ENCODE measurements around the gene FCSK. TPM values are rescaled to one million over a fixed set of nuclear protein-coding genes. Genes with fewer than 3 reads are reported as not detected.
A peak's percentile ranks its signal among the peaks of the same experiment; 100 is the strongest.

Gene FCSK
- total RNA-seq, 1 donor from 2014 or later = 9.2 TPM

DNA sequence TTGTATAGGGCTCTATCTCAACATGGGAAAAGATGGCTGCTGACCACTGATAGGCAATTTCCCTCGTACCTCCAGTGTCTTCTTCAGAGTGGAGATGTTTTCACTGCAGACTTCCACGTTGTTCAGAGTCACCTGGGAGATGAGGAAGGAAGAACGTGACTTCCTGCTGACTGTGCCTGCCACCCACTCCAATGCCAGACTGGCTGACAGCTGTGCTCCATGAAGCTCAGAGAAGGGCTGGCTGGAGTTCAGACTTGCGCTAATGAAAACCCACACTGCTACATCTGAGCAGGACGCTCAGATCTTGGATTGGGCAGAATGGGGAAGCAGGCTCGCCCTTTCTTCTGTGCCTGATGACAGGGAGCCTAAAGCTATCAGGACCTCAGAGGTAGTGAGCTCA, 35.9 kb downstream of the FCSK start:
- DNase-seq (ENCODE audit: low spot score) = no peak
- TF ChIP-seq, protein P1, sequence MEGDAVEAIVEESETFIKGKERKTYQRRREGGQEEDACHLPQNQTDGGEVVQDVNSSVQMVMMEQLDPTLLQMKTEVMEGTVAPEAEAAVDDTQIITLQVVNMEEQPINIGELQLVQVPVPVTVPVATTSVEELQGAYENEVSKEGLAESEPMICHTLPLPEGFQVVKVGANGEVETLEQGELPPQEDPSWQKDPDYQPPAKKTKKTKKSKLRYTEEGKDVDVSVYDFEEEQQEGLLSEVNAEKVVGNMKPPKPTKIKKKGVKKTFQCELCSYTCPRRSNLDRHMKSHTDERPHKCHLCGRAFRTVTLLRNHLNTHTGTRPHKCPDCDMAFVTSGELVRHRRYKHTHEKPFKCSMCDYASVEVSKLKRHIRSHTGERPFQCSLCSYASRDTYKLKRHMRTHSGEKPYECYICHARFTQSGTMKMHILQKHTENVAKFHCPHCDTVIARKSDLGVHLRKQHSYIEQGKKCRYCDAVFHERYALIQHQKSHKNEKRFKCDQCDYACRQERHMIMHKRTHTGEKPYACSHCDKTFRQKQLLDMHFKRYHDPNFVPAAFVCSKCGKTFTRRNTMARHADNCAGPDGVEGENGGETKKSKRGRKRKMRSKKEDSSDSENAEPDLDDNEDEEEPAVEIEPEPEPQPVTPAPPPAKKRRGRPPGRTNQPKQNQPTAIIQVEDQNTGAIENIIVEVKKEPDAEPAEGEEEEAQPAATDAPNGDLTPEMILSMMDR (IDR thresholded peaks at IDR 0.05) = no peak
- H3K27ac Mint-ChIP-seq (ENCODE audit: unreplicated experiment) = peak overlapping the region; percentile 12
- H3K27me3 Mint-ChIP-seq (ENCODE audit: low read depth) = no peaks in the 10 kb centered on the region
- peaks cover 28% of the 10 kb centered on the region for H3K36me3 Mint-ChIP-seq (ENCODE audit: low read depth)
- no peaks in the 10 kb centered on the region for H3K4me1 Mint-ChIP-seq (ENCODE audit: low read depth)
- H3K4me3 Mint-ChIP-seq (ENCODE audit: unreplicated experiment) = no peak overlapping the region
- no peaks in the 10 kb centered on the region for H3K9me3 Mint-ChIP-seq (ENCODE audit: low read depth)

DNA sequence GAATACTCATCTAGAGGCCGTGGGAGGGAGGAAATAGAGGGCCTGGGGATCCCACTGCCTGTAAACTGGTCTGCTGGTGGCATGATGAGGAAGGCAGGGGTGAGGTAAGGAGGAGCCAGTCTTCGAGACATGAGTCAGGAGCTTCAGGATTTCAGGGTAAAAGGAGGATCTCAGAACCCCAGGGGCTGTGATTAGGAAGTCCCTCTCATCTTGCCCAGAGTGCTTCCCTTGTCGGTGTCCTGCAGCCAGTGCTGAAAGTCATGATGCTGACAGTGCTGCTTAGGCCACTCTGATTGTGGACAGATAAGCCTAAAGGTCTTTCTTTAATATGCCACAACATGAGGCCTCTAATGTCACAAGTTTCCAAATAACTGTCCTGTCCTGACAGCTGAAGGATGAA, 39.4 kb downstream of the FCSK start:
- Mint-ChIP-seq H3K27me3 (ENCODE audit: low read depth) (no peaks in the 10 kb centered on the region), H3K4me1 (ENCODE audit: low read depth) (no peaks in the 10 kb centered on the region), H3K4me3 (ENCODE audit: unreplicated experiment) (no peak overlapping the region), H3K27ac (ENCODE audit: unreplicated experiment) (no peak overlapping the region), H3K9me3 (ENCODE audit: low read depth) (no peaks in the 10 kb centered on the region), H3K36me3 (ENCODE audit: low read depth) (peaks cover 32% of the 10 kb centered on the region)
- DNase-seq (ENCODE audit: low spot score) = no peak
- TF ChIP-seq, protein P1 (IDR thresholded peaks at IDR 0.05) = no peak

DNA sequence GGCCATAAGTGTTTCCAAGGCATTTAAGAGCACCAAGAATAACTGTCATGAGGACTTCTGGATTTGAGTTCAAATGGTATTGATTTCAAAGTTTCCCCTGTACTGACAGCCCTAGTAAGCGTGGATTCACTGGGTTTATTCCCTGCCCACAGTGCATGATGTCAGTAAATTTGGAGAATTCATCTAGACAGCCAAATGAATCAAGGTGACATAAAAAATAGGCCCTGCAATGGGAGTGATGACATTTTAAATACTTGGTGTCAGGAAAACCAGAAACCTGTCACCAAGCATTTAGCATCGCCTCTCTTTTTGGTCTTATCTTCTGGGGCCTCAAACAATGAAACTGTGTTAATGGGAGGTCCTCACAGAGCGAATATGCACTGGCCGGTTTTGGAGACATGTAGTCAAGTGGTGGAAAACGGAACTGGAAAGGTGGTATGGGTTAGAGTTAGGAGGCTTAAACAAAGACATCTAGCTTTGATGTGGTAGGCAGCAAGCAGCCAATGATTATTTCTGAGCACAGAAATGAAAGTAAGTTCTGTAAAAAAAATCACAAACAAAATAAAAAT, 39.9 kb downstream of the FCSK start:
- H3K4me1 Mint-ChIP-seq (ENCODE audit: low read depth) = no peaks in the 10 kb centered on the region
- TF ChIP-seq, protein P1 (IDR thresholded peaks at IDR 0.05) = no peak
- H3K27ac Mint-ChIP-seq (ENCODE audit: unreplicated experiment) = no peak overlapping the region
- H3K9me3 Mint-ChIP-seq (ENCODE audit: low read depth) = no peaks in the 10 kb centered on the region
- DNase-seq (ENCODE audit: low spot score) = no peak
- peaks cover 32% of the 10 kb centered on the region for H3K36me3 Mint-ChIP-seq (ENCODE audit: low read depth)
- H3K4me3 Mint-ChIP-seq (ENCODE audit: unreplicated experiment) = no peak overlapping the region
- H3K27me3 Mint-ChIP-seq (ENCODE audit: low read depth) = no peaks in the 10 kb centered on the region

DNA sequence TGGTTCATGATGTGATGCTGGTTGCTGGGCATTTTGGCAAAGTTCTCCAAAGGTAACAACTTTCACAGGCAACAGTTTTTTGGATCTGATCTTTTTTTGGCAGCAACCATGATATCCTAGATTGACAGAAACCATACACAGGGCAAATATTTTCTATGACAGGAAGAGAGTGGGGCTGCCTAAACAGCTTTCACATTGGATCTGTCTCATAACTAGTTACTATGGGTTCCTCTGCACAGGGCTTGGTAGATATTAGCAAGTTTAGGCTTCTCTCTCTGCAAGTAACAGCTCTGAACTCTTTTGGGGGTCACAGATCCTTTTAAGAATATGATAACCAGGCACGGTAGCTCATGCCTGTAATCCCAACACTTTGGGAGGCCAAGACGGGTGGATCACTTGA, 40.4 kb downstream of the FCSK start:
- H3K9me3 Mint-ChIP-seq (ENCODE audit: low read depth) = no peaks in the 10 kb centered on the region
- TF ChIP-seq, protein P1 (IDR thresholded peaks at IDR 0.05) = no peak
- no peaks in the 10 kb centered on the region for H3K4me1 Mint-ChIP-seq (ENCODE audit: low read depth)
- DNase-seq (ENCODE audit: low spot score) = no peak
- no peak overlapping the region for H3K27ac Mint-ChIP-seq (ENCODE audit: unreplicated experiment)
- no peak overlapping the region for H3K4me3 Mint-ChIP-seq (ENCODE audit: unreplicated experiment)
- no peaks in the 10 kb centered on the region for H3K27me3 Mint-ChIP-seq (ENCODE audit: low read depth)
- H3K36me3 Mint-ChIP-seq (ENCODE audit: low read depth) = peaks cover 29% of the 10 kb centered on the region

DNA sequence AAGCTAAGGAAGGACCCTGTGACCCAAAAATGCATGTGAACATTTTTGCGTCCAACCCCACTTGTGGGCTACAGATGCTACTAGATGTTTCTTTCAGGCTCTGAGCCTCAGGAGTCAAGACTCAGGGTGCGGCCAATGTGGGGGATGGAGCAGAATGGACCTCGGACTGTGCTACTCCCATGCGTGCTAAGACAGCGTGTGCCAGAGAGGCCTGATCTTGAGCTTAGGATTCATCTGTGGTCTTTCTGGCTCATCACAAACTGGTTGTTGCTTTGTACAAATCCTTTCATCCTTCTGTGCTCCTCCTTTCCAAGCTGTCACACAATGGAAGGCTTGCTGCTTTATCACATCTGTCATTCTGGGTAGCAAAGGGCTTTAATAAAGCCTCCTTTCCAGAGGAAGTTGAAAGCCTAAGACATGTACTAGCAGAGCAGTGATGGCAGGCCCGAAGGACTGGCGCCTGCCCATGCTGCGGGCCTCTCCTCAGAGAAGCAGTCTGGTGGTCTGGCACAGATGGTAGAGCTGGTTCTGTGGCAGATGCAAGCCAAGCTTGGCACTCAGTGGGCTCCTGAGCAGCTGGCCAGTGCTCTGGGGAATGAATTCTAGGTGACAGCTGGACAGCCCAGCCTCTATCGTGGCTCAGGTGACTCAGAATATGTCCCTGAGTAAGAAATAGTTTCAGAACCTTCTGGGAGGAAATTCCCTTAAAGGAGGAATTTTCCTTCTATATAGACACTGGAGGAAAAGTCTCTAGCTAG, 41.2 kb downstream of the FCSK start:
- H3K4me1 Mint-ChIP-seq (ENCODE audit: low read depth) = no peaks in the 10 kb centered on the region
- TF ChIP-seq, protein P1 (IDR thresholded peaks at IDR 0.05) = no peak
- H3K9me3 Mint-ChIP-seq (ENCODE audit: low read depth) = no peaks in the 10 kb centered on the region
- no peak for DNase-seq (ENCODE audit: low spot score)
- H3K27me3 Mint-ChIP-seq (ENCODE audit: low read depth) = no peaks in the 10 kb centered on the region
- no peak overlapping the region for H3K27ac Mint-ChIP-seq (ENCODE audit: unreplicated experiment)
- no peak overlapping the region for H3K4me3 Mint-ChIP-seq (ENCODE audit: unreplicated experiment)
- H3K36me3 Mint-ChIP-seq (ENCODE audit: low read depth) = peaks cover 25% of the 10 kb centered on the region

All from chondrocyte (in vitro differentiated cells).